OCI-LY3 (cell line): ENCODE data around the gene ZSWIM7.

Experiments
- H2AFZ ChIP-seq: fragments of 200-600, 300-600 bp; shearing (Covaris generic); 2 replicates; pipeline ENCODE4 v1.6.0; 2014; ENCODE audit warnings: antibody characterized with exemption, low read depth, low read length
- H3K27ac ChIP-seq: fragments of 200-600, 300-600 bp; sonication (generic); 2 replicates; pipeline ENCODE4 v1.5.1; 2014; ENCODE audit warnings: mild to moderate bottlenecking, low read length, moderate library complexity, mixed read lengths
- H3K27me3 ChIP-seq: fragments of 200-600, 300-600 bp; sonication (generic); 2 replicates; pipeline ENCODE4 v1.6.1; 2014; ENCODE audit warnings: low read depth, low read length, mixed read lengths
- H3K36me3 ChIP-seq: fragments of 200-600, 300-600 bp; sonication (generic); replicated peaks from 2 replicates; pipeline ENCODE3; 2014; ENCODE audit warnings: low read depth, low read length, mixed read lengths
- H3K4me1 ChIP-seq: fragments of 300-600, 200-600 bp; sonication (generic); 2 replicates; pipeline ENCODE4 v1.6.1; 2014; ENCODE audit warnings: low read length, mixed read lengths
- H3K4me2 ChIP-seq: fragments of 200-600, 300-600 bp; sonication (generic); 2 replicates; pipeline ENCODE4 v1.6.1; 2014; ENCODE audit warnings: low read length, mixed read lengths
- H3K4me3 ChIP-seq: fragments of 300-600, 200-600 bp; sonication (generic); 2 replicates; pipeline ENCODE4 v1.5.1; 2014; ENCODE audit warnings: antibody characterized with exemption, mild to moderate bottlenecking, low read length, moderate library complexity
- H3K79me2 ChIP-seq: fragments of 300-600, 200-600 bp; shearing (Covaris generic); 2 replicates; pipeline ENCODE4 v1.6.1; 2014; ENCODE audit warnings: mild to moderate bottlenecking, low read length, mixed read lengths
- H3K9ac ChIP-seq: fragments of 300-600, 200-600 bp; shearing (Covaris generic); 2 replicates; pipeline ENCODE4 v1.6.0; 2014; ENCODE audit warnings: mild to moderate bottlenecking, low read length, moderate library complexity
- H3K9me3 ChIP-seq: fragments of 200-600, 300-600 bp; shearing (Covaris generic); 2 replicates; pipeline ENCODE4 v1.6.1; 2014; ENCODE audit warnings: low read length, mixed read lengths; ENCODE audit not compliant: insufficient read depth
- H4K20me1 ChIP-seq: fragments of 200-600, 300-600 bp; sonication (generic); 2 replicates; pipeline ENCODE4 v1.6.1; 2016; ENCODE audit warnings: low read length, mixed read lengths; ENCODE audit not compliant: insufficient read depth
- EZH2phosphoT487 ChIP-seq: fragments of 200-600 bp; shearing (Covaris generic); IDR thresholded peaks from 2 replicates; pipeline ENCODE4 v1.6.1; 2018; ENCODE audit warnings: antibody characterized with exemption, mixed run types, low read depth
- TF ChIP-seq, protein P1 (sequence below): fragments of 200-600, 300-600 bp; sonication (generic); IDR thresholded peaks from 2 replicates; pipeline ENCODE4 v1.5.1; 2014; ENCODE audit warnings: antibody characterized with exemption, low read length, low read depth

ZSWIM7 gene

DNA sequence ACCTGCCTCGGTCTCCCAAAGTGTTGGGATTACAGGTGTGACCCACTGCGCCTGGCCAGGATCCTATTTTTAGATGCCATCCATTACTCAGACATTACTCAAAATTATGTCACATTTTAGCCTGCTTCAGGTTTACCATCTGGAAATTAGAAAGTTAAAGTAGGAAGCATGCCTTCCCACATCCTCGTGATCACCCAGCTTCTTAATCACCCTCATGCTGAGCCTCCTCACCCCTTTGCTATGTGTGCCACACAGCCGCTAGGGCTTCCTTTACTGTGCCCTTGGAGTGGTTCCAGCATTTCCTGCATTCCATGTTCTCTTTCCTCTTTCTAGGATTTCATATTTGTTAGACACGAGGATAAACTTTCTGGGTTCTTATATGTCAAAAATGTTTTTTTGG lies 45.3 kb downstream of the ZSWIM7 start:
- H3K9me3 ChIP-seq = no peaks in the 10 kb centered on the region
- no peak overlapping the region for H3K4me3 ChIP-seq
- H3K4me2 ChIP-seq = no peak overlapping the region
- H3K36me3 ChIP-seq = no peaks in the 10 kb centered on the region
- TF ChIP-seq, protein P1, sequence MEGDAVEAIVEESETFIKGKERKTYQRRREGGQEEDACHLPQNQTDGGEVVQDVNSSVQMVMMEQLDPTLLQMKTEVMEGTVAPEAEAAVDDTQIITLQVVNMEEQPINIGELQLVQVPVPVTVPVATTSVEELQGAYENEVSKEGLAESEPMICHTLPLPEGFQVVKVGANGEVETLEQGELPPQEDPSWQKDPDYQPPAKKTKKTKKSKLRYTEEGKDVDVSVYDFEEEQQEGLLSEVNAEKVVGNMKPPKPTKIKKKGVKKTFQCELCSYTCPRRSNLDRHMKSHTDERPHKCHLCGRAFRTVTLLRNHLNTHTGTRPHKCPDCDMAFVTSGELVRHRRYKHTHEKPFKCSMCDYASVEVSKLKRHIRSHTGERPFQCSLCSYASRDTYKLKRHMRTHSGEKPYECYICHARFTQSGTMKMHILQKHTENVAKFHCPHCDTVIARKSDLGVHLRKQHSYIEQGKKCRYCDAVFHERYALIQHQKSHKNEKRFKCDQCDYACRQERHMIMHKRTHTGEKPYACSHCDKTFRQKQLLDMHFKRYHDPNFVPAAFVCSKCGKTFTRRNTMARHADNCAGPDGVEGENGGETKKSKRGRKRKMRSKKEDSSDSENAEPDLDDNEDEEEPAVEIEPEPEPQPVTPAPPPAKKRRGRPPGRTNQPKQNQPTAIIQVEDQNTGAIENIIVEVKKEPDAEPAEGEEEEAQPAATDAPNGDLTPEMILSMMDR = no peak
- no peak for TF ChIP-seq EZH2phosphoT487
- no peak overlapping the region for H3K9ac ChIP-seq
- peaks cover 18% of the 10 kb centered on the region for H4K20me1 ChIP-seq
- H3K79me2 ChIP-seq = no peaks in the 10 kb centered on the region
- H3K27me3 ChIP-seq = peaks cover 54% of the 10 kb centered on the region
- no peak overlapping the region for H3K27ac ChIP-seq
- peaks cover 13% of the 10 kb centered on the region for H3K4me1 ChIP-seq
- no peak overlapping the region for H2AFZ ChIP-seq

DNA sequence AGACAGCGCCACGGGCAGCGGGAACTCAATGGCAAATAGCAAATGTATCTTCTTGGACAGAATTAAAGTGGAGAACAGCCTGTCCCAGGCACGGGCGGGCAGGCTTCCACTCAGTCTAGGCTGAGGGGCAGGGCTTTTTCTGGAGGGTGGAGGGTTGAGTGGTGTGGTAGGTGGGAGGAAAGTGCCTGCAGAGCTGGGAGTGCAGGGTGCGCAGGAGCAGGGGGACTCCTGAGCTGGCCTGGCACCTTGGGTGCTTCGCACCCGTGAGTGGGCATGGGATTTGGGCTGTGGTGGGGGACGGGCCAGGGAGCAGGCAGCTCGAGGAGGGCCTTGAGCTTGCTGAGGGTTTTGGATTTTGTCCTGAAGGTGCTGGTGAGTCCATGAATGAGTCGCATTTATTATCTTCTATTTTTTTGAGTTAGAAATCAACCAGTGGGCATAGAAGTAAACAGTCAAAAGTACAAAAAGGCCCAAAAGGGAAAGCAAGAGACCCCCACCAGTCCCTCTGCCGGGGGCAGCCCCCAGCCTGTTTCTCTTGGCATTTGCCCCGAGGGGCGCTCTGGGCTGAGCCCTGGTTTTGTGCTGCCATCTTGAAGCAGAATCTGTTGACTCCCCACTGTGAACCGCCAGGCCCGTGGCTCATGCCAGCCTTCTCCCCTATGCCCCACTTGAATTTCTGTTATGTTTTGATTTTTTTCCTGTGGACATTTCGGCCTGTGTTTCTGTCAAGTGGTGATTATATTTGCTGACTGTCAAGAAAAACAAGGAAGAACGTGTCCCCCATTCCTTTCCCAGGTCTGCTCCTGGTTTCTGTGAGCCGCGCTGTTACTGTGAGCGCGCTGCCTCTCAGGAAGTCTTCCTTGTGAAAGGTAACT lies 46.4 kb downstream of the ZSWIM7 start:
- TF ChIP-seq, protein P1 = no peak
- no peak for TF ChIP-seq EZH2phosphoT487
- H3K4me2 ChIP-seq = no peak overlapping the region

DNA sequence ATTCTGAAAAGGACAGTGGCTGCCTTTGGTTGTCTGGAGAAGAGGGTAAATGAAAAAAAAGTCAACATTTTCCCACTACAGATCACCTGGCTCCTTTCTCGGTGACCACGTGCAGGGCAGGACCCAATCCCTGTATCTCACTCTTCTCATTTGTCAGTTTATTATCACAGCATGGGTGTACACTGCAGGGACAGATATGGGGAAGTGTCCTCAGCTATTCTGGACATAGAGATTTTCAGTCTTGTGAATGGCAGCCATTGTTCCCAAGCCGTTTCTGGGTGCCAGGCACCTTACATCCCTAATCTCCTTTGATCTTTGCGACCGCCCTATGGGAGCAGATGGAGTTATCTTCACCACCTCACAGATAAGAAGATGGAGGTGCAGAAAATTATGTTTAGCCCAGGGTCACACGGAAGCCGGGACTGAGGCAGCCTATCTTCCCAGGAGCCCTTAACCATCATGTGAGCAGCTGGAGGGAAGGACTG lies 47.4 kb downstream of the ZSWIM7 start:
- no peak overlapping the region for H3K4me3 ChIP-seq
- peaks cover 4% of the 10 kb centered on the region for H3K4me1 ChIP-seq
- no peak overlapping the region for H2AFZ ChIP-seq
- peaks cover 39% of the 10 kb centered on the region for H3K27me3 ChIP-seq
- H3K79me2 ChIP-seq = no peaks in the 10 kb centered on the region
- no peak overlapping the region for H3K27ac ChIP-seq
- H3K36me3 ChIP-seq = no peaks in the 10 kb centered on the region
- no peak for TF ChIP-seq EZH2phosphoT487
- TF ChIP-seq, protein P1 = no peak
- H3K4me2 ChIP-seq = no peak overlapping the region
- peaks cover 4% of the 10 kb centered on the region; the same call in 1 of the 2 replicates for H4K20me1 ChIP-seq
- H3K9ac ChIP-seq = no peak overlapping the region
- H3K9me3 ChIP-seq = no peaks in the 10 kb centered on the region

More for the DNA sequence above, 46.4 kb downstream of the ZSWIM7 start:
- H3K79me2 ChIP-seq = no peaks in the 10 kb centered on the region
- peaks cover 4% of the 10 kb centered on the region for H3K4me1 ChIP-seq
- H3K9me3 ChIP-seq = no peaks in the 10 kb centered on the region
- H2AFZ ChIP-seq = no peak overlapping the region
- H3K27me3 ChIP-seq = peaks cover 46% of the 10 kb centered on the region
- no peak overlapping the region for H3K9ac ChIP-seq
- no peak overlapping the region for H3K4me3 ChIP-seq
- no peaks in the 10 kb centered on the region for H3K36me3 ChIP-seq
- no peak overlapping the region for H3K27ac ChIP-seq
- peaks cover 9% of the 10 kb centered on the region; the same call in 1 of the 2 replicates for H4K20me1 ChIP-seq

DNA sequence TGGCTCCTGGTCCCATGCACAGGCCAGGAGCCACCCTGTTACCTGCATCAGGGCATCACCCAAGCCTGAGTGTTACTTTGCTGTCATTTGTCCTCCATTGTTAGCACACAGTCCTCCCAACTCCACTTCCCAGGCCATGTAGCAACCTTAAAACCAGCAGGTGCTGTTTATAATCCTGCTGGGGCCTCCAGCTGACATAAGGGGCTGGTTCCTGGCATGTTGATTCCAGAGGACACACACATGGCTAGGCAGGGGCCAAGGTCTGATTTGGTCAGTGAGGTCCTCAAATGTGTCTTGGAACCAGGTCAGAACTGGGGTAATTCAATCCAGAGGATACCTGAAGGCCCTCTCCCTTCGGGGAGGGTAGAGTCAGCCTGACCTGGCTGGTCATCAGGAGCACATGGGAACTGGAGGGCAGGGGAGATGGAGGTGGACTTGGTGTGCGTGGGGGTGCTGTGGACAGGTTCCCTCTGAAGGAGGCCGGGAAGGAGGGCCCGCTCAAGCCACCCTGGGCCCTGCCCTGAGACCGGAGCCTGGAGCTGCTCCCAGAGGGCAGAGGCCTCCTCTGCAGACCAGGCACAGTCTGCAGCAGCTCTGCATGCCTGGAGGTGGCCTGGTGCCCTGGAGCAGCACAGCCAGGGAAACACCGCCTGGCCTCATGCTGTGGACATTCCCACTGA lies 48.0 kb downstream of the ZSWIM7 start:
- Histone ChIP-seq H3K27ac (no peak overlapping the region), H3K4me2 (no peak overlapping the region), H3K4me1 (peaks cover 4% of the 10 kb centered on the region), H3K9ac (no peak overlapping the region), H4K20me1 (no peaks in the 10 kb centered on the region; the same call in 1 of the 2 replicates), H3K79me2 (no peaks in the 10 kb centered on the region), H3K9me3 (no peaks in the 10 kb centered on the region), H3K36me3 (no peaks in the 10 kb centered on the region), H3K4me3 (no peak overlapping the region), H2AFZ (no peak overlapping the region), H3K27me3 (peaks cover 34% of the 10 kb centered on the region)
- no peak for TF ChIP-seq EZH2phosphoT487
- TF ChIP-seq, protein P1 = no peak
